K562 (cell line): Measurements from ENCODE around the gene IRF2. TPM values are rescaled to one million over a fixed set of nuclear protein-coding genes. Genes with fewer than 3 reads are reported as not detected.

ENCODE experiments used
- AFF1 ChIP-seq, 2 experiments: fragments of 450-650 bp; IDR thresholded peaks; 2 replicates each; pipeline ENCODE4 v1.6.1; 2018; ENCODE audit warnings: mild to moderate bottlenecking in 2 of 2, low read depth in 1 of 2; ENCODE audit not compliant: partially characterized antibody in 2 of 2
- CEBPB ChIP-seq: fragments of 450-650 bp; IDR thresholded peaks from 2 replicates; pipeline ENCODE4 v1.6.1; 2016; ENCODE audit warnings: missing genetic modification characterization, missing compliant biosample characterization
- DDX20 ChIP-seq: fragments of 450-650 bp; IDR thresholded peaks from 2 replicates; pipeline ENCODE4 v1.6.1; 2016; ENCODE audit warnings: missing genetic modification characterization, low read depth, mild to moderate bottlenecking, missing compliant biosample characterization, moderate library complexity
- EZH2 ChIP-seq: IDR thresholded peaks from 2 replicates; pipeline ENCODE4 v1.6.1; 2012; ENCODE audit warnings: low read depth, mild to moderate bottlenecking, inconsistent platforms, low read length, borderline replicate concordance
- FOXP1 ChIP-seq: sonication (generic); formaldehyde crosslinking; IDR thresholded peaks from 2 replicates; pipeline ENCODE4 v1.8.0; 2022; ENCODE audit warnings: mild to moderate bottlenecking, missing genetic modification reagents
- JUN ChIP-seq, 2 experiments: sonication (generic) in 1 of 2; formaldehyde crosslinking in 1 of 2; IDR thresholded peaks; 2 replicates each; pipeline versions ENCODE4 v1.6.1 to v1.8.0; 2012 to 2022; ENCODE audit warnings: borderline replicate concordance in 2 of 2, mild to moderate bottlenecking in 2 of 2, improper control_type of control experiment in 1 of 2, low read depth in 1 of 2, low read length in 1 of 2, missing genetic modification reagents in 1 of 2
- KDM2B ChIP-seq: fragments of 250-450 bp; sonication (Bioruptor Pico); IDR thresholded peaks from 2 replicates; pipeline ENCODE4 v1.8.0; 2021; ENCODE audit warnings: mild to moderate bottlenecking, moderate library complexity
- MECOM ChIP-seq: fragments of 250-450 bp; sonication (Bioruptor Pico); IDR thresholded peaks from 2 replicates; pipeline ENCODE4 v1.8.0; 2022; ENCODE audit warnings: inconsistent platforms
- MIER1 ChIP-seq: fragments of 450-650 bp; IDR thresholded peaks from 2 replicates; pipeline ENCODE4 v1.6.1; 2016; ENCODE audit warnings: antibody characterized with exemption, mild to moderate bottlenecking, low read depth
- MYC ChIP-seq, 2 experiments: fragments of 250-450 bp in 1 of 2; sonication (Bioruptor Pico) in 1 of 2; IDR thresholded peaks; 2 replicates each; pipeline versions ENCODE4 v1.5.1 to v1.6.1; 2012 to 2021; ENCODE audit warnings: low read depth in 2 of 2, borderline replicate concordance in 1 of 2, improper control_type of control experiment in 1 of 2, low read length in 1 of 2, mild to moderate bottlenecking in 1 of 2, moderate library complexity in 1 of 2
- NFIC ChIP-seq: fragments of 450-650 bp; IDR thresholded peaks from 2 replicates; pipeline ENCODE4 v1.6.1; 2017; ENCODE audit warnings: mild to moderate bottlenecking, inconsistent platforms
- NR3C1 ChIP-seq: sonication (generic); formaldehyde crosslinking; IDR thresholded peaks from 2 replicates; pipeline ENCODE4 v1.8.1; 2022; ENCODE audit warnings: missing genetic modification reagents
- PHB2 ChIP-seq: fragments of 450-650 bp; IDR thresholded peaks from 2 replicates; pipeline ENCODE4 v1.6.1; 2017; ENCODE audit warnings: low read depth
- STAG1 ChIP-seq: sonication (generic); formaldehyde crosslinking; IDR thresholded peaks from 2 replicates; pipeline ENCODE4 v1.5.0; 2020; ENCODE audit warnings: missing genetic modification reagents, borderline replicate concordance
- STAT5B ChIP-seq: fragments of 250-450 bp; sonication (Bioruptor Pico); IDR thresholded peaks from 2 replicates; pipeline ENCODE4 v1.8.0; 2021; ENCODE audit warnings: mild to moderate bottlenecking, inconsistent platforms
- TAF15 ChIP-seq: fragments of 200-400 bp; formaldehyde crosslinking; IDR thresholded peaks from 2 replicates; pipeline ENCODE4 v1.6.1; 2017; ENCODE audit warnings: mild to moderate bottlenecking, low read depth, low read length, moderate library complexity
- ZBTB34 ChIP-seq: fragments of 250-450 bp; sonication (Bioruptor Pico); IDR thresholded peaks from 2 replicates; pipeline ENCODE4 v1.8.0; 2021; ENCODE audit warnings: mild to moderate bottlenecking, moderate library complexity
- ZBTB8A ChIP-seq: fragments of 450-650 bp; IDR thresholded peaks from 2 replicates; pipeline ENCODE4 v1.6.1; 2018; ENCODE audit warnings: mild to moderate bottlenecking, moderate library complexity; ENCODE audit not compliant: partially characterized antibody
- ZNF384 ChIP-seq: IDR thresholded peaks from 2 replicates; pipeline ENCODE4 v1.6.1; 2012; ENCODE audit warnings: low read depth, low read length, improper control_type of control experiment
- ZNF436 ChIP-seq: fragments of 250-450, 450-650 bp; sonication (Bioruptor Pico); formaldehyde crosslinking; IDR thresholded peaks from 2 replicates; pipeline ENCODE4 v1.7.0; 2020; ENCODE audit warnings: mild to moderate bottlenecking
- ZNF511 ChIP-seq: sonication (generic); formaldehyde crosslinking; IDR thresholded peaks from 2 replicates; pipeline ENCODE4 v1.8.0; 2022; ENCODE audit warnings: mild to moderate bottlenecking, missing genetic modification reagents
- ZNF764 ChIP-seq: fragments of 250-450 bp; sonication (Bioruptor Pico); IDR thresholded peaks from 2 replicates; pipeline ENCODE4 v1.4.0; 2020; ENCODE audit warnings: low read depth, mild to moderate bottlenecking, moderate library complexity
- polyA plus RNA-seq, 8 experiments: library from polyadenylated mRNA; depleted of rRNA in 4 of 8; stranded (reverse) in 5 of 8; unstranded in 3 of 8; fragments of >200 nt; fragmentation: Nextera tagmentation in 2 of 8; fragmentation: Illumina TruSeq in 1 of 8; extraction: Ambion mirVana in 2 of 8; extraction: Trizol in 1 of 8; gene quantifications; 2 replicates each; pipeline versions ENCODE4 v1.2.1 to v1.2.3, GENCODE V29; 2011 to 2014; ENCODE audit warnings: inconsistent platforms in 1 of 8, missing spikeins in 1 of 8
- total RNA-seq, 7 experiments: library from RNA; depleted of rRNA in 6 of 7; stranded (reverse); fragments of >200 nt in 6 of 7; fragmentation: Illumina TruSeq in 2 of 7; extraction: Trizol in 2 of 7; gene quantifications; 2 replicates each; pipeline versions ENCODE4 v1.2.1 to v1.2.3, GENCODE V29; 2011 to 2021; ENCODE audit warnings: low replicate concordance in 1 of 7

IRF2 gene
- total and polyA plus RNA-seq, 9 of the 15 experiments (the other 6 are each of a cell fraction or from before 2014, with no cell fraction given): 7.1 to 17.1 (median 11.3) TPM

- TF ChIP-seq AFF1 (IDR thresholded peaks at IDR 0.05; ENCODE audit: low read depth in 1 of 2, partially characterized antibody in 2 of 2): peak in 1 of 2 experiments; percentile 32
- no peak for TF ChIP-seq EZH2
- no peak for TF ChIP-seq DDX20 (tag)
- no peak for TF ChIP-seq ZNF764 (CRISPR knock-in tag)
- TF ChIP-seq JUN (IDR thresholded peaks at IDR 0.05; ENCODE audit: borderline replicate concordance, low read depth, low read length): no peak
- no peak for TF ChIP-seq JUN (CRISPR knock-in tag; IDR thresholded peaks at IDR 0.05; ENCODE audit: borderline replicate concordance)
- no peak for TF ChIP-seq ZNF436
- no peak for TF ChIP-seq TAF15
- TF ChIP-seq ZBTB34 (CRISPR knock-in tag): no peak
- no peak for TF ChIP-seq STAG1 (CRISPR knock-in tag)
- TF ChIP-seq ZNF384: no peak; the same call in 1 of the 2 replicates
- TF ChIP-seq ZNF511 (CRISPR knock-in tag): no peak
- no peak for TF ChIP-seq STAT5B (CRISPR knock-in tag)
- no peak for TF ChIP-seq KDM2B (CRISPR knock-in tag)
- peak; percentile 31; the same call in 1 of the 2 replicates for TF ChIP-seq PHB2
- peak; percentile 77 for TF ChIP-seq NFIC
- no peak for TF ChIP-seq NR3C1 (CRISPR knock-in tag)
- TF ChIP-seq ZBTB8A: no peak
- 0 out of 2 replicates have a peak, but pooled peaks have one; percentile 39 for TF ChIP-seq MYC (IDR thresholded peaks at IDR 0.05; ENCODE audit: low read depth, low read length)
- TF ChIP-seq MYC (CRISPR knock-in tag; IDR thresholded peaks at IDR 0.05; ENCODE audit: borderline replicate concordance, low read depth): no peak
- TF ChIP-seq FOXP1 (CRISPR knock-in tag): no peak
- peak; percentile 48; the same call in 1 of the 2 replicates for TF ChIP-seq MECOM (CRISPR knock-in tag)
- TF ChIP-seq MIER1: no peak
- peak; percentile 50 for TF ChIP-seq CEBPB (tag)
These were observed 22.6 kb downstream of the IRF2 start (continued) for GRCh38 chr4:184451726-184452125.
